RWPE1 (cell line): ENCODE results near the gene IQGAP1.
"Not testable (repeated sequence)": the region's sequence is repeated elsewhere in the genome, so short reads cannot be mapped to it uniquely, and the experiment has no call there.

ENCODE experiments used
- CTCF ChIA-PET: fragments of 350-600 bp; sonication (Branson Sonifier 250); formaldehyde crosslinking; extraction: SDS; loops from one replicate; lab custom pipeline; 2021; lab: Yijun Ruan, JAX
- POLR2A ChIA-PET: fragments of 400-600 bp; formaldehyde crosslinking; extraction: SDS; loops from one replicate; lab custom pipeline; 2020; ENCODE audit warnings: antibody characterized with exemption; ENCODE audit not compliant: low non-redundant PET; lab: Yijun Ruan, JAX
- DNase-seq: peaks from one replicate; pipeline ENCODE4 v3.0.0; 2012; ENCODE audit warnings: low spot score
- H3K27ac ChIP-seq: fragments of 450-650 bp; 2 replicates; pipeline ENCODE4 v1.5.1; 2017
- CTCF ChIP-seq: fragments of 450-650 bp; conservative IDR thresholded peaks from 2 replicates; pipeline ENCODE4 v1.5.1; 2017; ENCODE audit warnings: low read depth, mild to moderate bottlenecking

The IQGAP1 gene

GRCh38 chr15:90497912-90498311, 109.9 kb downstream of the IQGAP1 start:
- ChIA-PET POLR2A (no interaction called here), CTCF (interaction anchor here (0.7 to 1.0 kb wide), 4 partner anchors 9 to 182 kb away, joined by 3 to 4 read pairs (median 3); no protein-coding TSS in a partner anchor)
- peak overlapping the region; percentile 49; the same call in 1 of the 2 replicates for H3K27ac ChIP-seq
- DNase-seq = peak; percentile 47
- no peak for TF ChIP-seq CTCF

DNA sequence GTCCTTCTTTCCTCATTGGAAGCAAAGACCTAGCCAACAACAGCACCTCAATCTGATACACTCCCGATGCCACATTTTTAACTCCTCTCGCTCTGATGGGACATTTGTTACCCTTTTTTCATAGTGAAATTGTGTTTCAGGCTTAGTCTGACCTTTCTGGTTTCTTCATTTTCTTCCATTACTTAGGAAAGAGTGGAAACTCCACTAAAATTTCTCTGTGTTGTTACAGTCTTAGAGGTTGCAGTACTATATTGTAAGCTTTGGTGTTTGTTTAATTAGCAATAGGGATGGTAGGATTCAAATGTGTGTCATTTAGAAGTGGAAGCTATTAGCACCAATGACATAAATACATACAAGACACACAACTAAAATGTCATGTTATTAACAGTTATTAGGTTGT, 112.1 kb downstream of the IQGAP1 start:
- TF ChIP-seq CTCF = no peak
- CTCF ChIA-PET = interaction anchor here (1.3 kb wide), 2 partner anchors 30 to 207 kb away, joined by 5 to 6 read pairs; no protein-coding TSS in a partner anchor
- POLR2A ChIA-PET = no interaction called here
- no peak for DNase-seq
- H3K27ac ChIP-seq = no peak overlapping the region

- ChIA-PET CTCF (no interaction called here), POLR2A (no interaction called here)
Measured at GRCh38 chr15:90501898-90502297, 113.9 kb downstream of the IQGAP1 start.

DNA sequence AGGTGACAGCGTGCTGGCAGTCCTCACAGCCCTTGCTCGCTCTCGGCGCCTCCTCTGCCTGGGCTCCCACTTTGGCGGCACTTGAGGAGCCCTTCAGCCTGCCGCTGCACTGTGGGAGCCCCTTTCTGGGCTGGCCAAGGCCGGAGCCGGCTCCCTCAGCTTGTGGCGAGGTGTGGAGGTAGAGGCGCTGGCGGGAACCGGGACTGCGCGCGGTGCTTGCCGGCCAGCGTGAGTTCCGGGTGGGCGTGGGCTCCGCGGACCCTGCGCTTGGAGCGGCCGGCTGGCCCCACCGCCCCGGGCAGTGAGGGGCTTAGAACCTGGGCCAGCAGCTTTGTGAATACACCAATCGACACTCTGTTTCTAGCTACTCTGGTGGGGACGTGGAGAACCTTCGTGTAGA, 122.7 kb downstream of the IQGAP1 start:
- DNase-seq, H3K27ac ChIP-seq, CTCF ChIA-PET, POLR2A ChIA-PET: not testable (repeated sequence)

More at GRCh38 chr15:90501898-90502297, 113.9 kb downstream of the IQGAP1 start:
- no peak overlapping the region for H3K27ac ChIP-seq
- DNase-seq = no peak
- TF ChIP-seq CTCF = no peak

DNA sequence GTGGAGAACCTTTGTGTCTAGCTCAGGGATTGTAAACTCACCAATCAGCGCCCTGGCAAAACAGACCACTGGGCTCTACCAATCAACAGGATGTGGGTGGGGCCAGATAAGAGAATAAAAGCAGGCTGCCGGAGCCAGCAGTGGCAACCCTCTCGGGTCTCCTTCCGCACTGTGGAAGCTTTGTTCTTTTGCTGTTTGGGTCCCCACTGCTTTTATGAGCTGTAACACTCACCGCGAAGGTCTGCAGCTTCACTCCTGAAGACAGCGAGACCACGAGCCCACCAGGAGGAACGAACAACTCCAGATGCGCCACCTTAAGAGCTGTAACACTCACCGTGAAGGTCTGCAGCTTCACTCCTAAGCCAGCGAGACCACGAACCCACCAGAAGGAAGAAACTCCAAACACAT, 123.2 kb downstream of the IQGAP1 start:
- POLR2A ChIA-PET = not testable (repeated sequence)

DNA sequence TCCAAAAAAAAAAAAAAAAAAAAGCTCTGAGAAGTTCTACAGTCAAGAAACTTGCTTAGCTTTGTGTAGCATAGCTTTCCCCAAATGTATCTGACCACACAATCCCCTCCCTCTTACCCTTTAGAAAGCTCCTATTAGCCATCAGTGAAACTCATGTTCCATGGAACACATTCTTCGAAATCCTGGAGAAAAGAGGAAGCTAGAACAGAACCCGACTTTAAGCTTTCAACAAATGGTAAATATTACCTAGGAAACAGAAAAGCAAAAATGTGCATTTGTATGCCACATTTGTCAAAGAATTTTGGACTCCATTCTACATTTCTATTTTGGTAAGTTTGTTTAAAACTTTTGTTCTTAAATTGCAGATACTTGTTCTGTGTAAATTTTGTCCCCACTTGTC, 124.2 kb downstream of the IQGAP1 start:
- no peak for TF ChIP-seq CTCF
- POLR2A ChIA-PET = interaction anchor here (0.6 kb wide), 1 partner anchor 61 kb away, joined by 3 read pairs; no protein-coding TSS in a partner anchor
- H3K27ac ChIP-seq = no peak overlapping the region
- no peak for DNase-seq
- CTCF ChIA-PET = no interaction called here

More for the DNA sequence above, 123.2 kb downstream of the IQGAP1 start:
- CTCF ChIA-PET, H3K27ac ChIP-seq, DNase-seq: not testable (repeated sequence)

DNA sequence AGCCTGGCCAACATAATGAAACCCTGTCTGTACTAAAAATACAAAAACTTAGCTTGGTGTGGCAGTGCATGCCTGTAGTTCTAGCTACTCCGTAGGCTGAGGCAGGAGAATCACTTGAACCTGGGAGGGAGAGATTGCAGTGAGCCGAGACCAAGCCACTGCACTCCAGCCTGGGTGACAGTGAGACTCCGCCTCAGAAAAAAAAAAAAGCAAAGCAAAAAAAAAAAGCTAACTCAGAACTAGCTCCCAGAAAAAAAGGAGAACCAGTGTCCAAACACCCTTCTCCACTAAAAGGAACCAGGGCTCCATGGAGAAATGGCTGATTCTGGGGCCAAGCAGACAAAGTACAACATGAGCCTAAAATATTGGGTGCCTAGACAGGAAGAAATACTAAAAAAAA, 124.9 kb downstream of the IQGAP1 start:
- TF ChIP-seq CTCF = no peak
- POLR2A ChIA-PET = no interaction called here

More for the DNA sequence above, 124.9 kb downstream of the IQGAP1 start:
- H3K27ac ChIP-seq = no peak overlapping the region
- CTCF ChIA-PET = interaction anchor here (0.6 kb wide), 2 partner anchors 17 to 45 kb away, joined by 3 to 4 read pairs; partner anchors contain the start of gene CRTC3
- DNase-seq = no peak
